SK-N-SH treated with all-trans-retinoic acid at 6 μM for 48 hours (cell line): ENCODE measurements around the gene HEPHL1.

Experiments
- RARB ChIP-seq: fragments of 250-450 bp; sonication (Bioruptor Pico); IDR thresholded peaks from 2 replicates; pipeline ENCODE4 v1.8.0; 2021; ENCODE audit warnings: mild to moderate bottlenecking, moderate library complexity
- ZC3H10 ChIP-seq: fragments of 250-450 bp; sonication (Bioruptor Pico); IDR thresholded peaks from 2 replicates; pipeline ENCODE4 v1.5.1; 2021; ENCODE audit warnings: mild to moderate bottlenecking, moderate library complexity
- ZFP30 ChIP-seq: fragments of 450-650 bp; formaldehyde crosslinking; IDR thresholded peaks from 2 replicates; pipeline ENCODE4 v1.5.0; 2022; ENCODE audit warnings: mild to moderate bottlenecking, moderate library complexity

GRCh38 chr11:94077552-94078293 lies 56.6 kb downstream of the HEPHL1 start:
- TF ChIP-seq ZC3H10 (CRISPR knock-in tag) (no peak), ZFP30 (CRISPR knock-in tag) (no peak), RARB (no peak)
